Ascending aorta (tissue), 2 donors: ENCODE results near the gene PEX5L. TPM values are rescaled to one million over a fixed set of nuclear protein-coding genes. Genes with fewer than 3 reads are reported as not detected.

Source experiments
- DNase-seq, 2 donors: peaks; one replicate each; pipeline ENCODE4 v3.0.0-alpha.2; 2019; ENCODE audit warnings: low spot score in 2 of 2
- H3K27ac ChIP-seq, 2 donors: fragments of 200-600 bp; sonication (generic); one replicate each; pipeline ENCODE4 v1.5.1; 2016 to 2017; ENCODE audit warnings: mild to moderate bottlenecking in 1 of 2
- H3K27me3 ChIP-seq: fragments of 200-600 bp; sonication (generic); one replicate; pipeline ENCODE4 v1.5.1; 2017
- H3K36me3 ChIP-seq, 2 donors: fragments of 200-600 bp; sonication (generic); one replicate each; pipeline ENCODE4 v1.5.1; 2016
- H3K4me1 ChIP-seq, 2 donors: fragments of 200-600 bp; sonication (generic); one replicate each; pipeline ENCODE4 v1.5.1; 2016 to 2017; ENCODE audit warnings: mild to moderate bottlenecking in 1 of 2
- H3K4me3 ChIP-seq, 2 donors: fragments of 200-600 bp; sonication (generic); one replicate each; pipeline ENCODE4 v1.5.1; 2016 to 2017; ENCODE audit warnings: mild to moderate bottlenecking in 1 of 2
- H3K9me3 ChIP-seq, 2 donors: fragments of 200-600 bp; sonication (generic); one replicate each; pipeline ENCODE4 v1.5.1; 2016
- CTCF ChIP-seq, 3 experiments: fragments of 200-600 bp in 2 of 3; fragments of 450-650 bp in 1 of 3; sonication (generic) in 2 of 3; IDR thresholded peaks; one replicate each; pipeline ENCODE4 v1.5.1; 2016 to 2019; ENCODE audit warnings: antibody characterized with exemption in 3 of 3, mild to moderate bottlenecking in 1 of 3, moderate library complexity in 1 of 3
- intact Hi-C: fragments of 100-400 bp; cut with DNase I; formaldehyde crosslinking; loops from one replicate; pipeline ENCODE4 v1.15.1; 2023
- total RNA-seq: library from RNA; depleted of rRNA; stranded (reverse); fragments of >200 nt; gene quantifications from one replicate; pipeline ENCODE4 v1.1.0, GENCODE V29; 2016

Gene PEX5L
- total RNA-seq, 1 donor from 2014 or later, result 0.11 TPM

- H3K4me1 ChIP-seq, result no peaks in the 10 kb centered on the region
- H3K27me3 ChIP-seq, result no peaks in the 10 kb centered on the region
- H3K27ac ChIP-seq, result no peak overlapping the region
- no peaks in the 10 kb centered on the region for H3K9me3 ChIP-seq
- no peak overlapping the region for H3K4me3 ChIP-seq
- no peaks in the 10 kb centered on the region for H3K36me3 ChIP-seq
- no peak for DNase-seq
- no peak for TF ChIP-seq CTCF (IDR thresholded peaks at IDR 0.05)
- intact Hi-C loops, result no loop called here
Observed at GRCh38 chr3:179837374-179837773, 199.4 kb downstream of the PEX5L start.

- Histone ChIP-seq H3K36me3 (no peaks in the 10 kb centered on the region), H3K4me3 (no peak overlapping the region), H3K27me3 (no peaks in the 10 kb centered on the region), H3K4me1 (no peaks in the 10 kb centered on the region), H3K9me3 (no peaks in the 10 kb centered on the region), H3K27ac (no peak overlapping the region)
- intact Hi-C loops, result no loop called here
- DNase-seq, result no peak
- no peak for TF ChIP-seq CTCF (IDR thresholded peaks at IDR 0.05)
Observed at GRCh38 chr3:179833294-179833693, 203.4 kb downstream of the PEX5L start.

- Histone ChIP-seq H3K9me3 (no peaks in the 10 kb centered on the region), H3K27me3 (no peaks in the 10 kb centered on the region), H3K4me1 (no peaks in the 10 kb centered on the region), H3K27ac (no peak overlapping the region), H3K36me3 (no peaks in the 10 kb centered on the region), H3K4me3 (no peak overlapping the region)
- DNase-seq, result no peak
- intact Hi-C loops, result no loop called here
- no peak for TF ChIP-seq CTCF (IDR thresholded peaks at IDR 0.05)
Observed at GRCh38 chr3:179832333-179832854, 204.3 kb downstream of the PEX5L start.

- Histone ChIP-seq H3K4me1 (no peaks in the 10 kb centered on the region), H3K9me3 (no peaks in the 10 kb centered on the region), H3K27ac (no peak overlapping the region), H3K27me3 (no peaks in the 10 kb centered on the region), H3K36me3 (no peaks in the 10 kb centered on the region), H3K4me3 (no peak overlapping the region)
- TF ChIP-seq CTCF (IDR thresholded peaks at IDR 0.05), result no peak
- DNase-seq, result no peak
- intact Hi-C loops, result no loop called here
Observed at GRCh38 chr3:179829401-179829800, 207.3 kb downstream of the PEX5L start.

GRCh38 chr3:179828738-179829137 is 208.0 kb downstream of the PEX5L start:
- intact Hi-C loops, result no loop called here
- Histone ChIP-seq H3K27me3 (no peaks in the 10 kb centered on the region), H3K9me3 (no peaks in the 10 kb centered on the region), H3K4me1 (no peaks in the 10 kb centered on the region), H3K4me3 (no peak overlapping the region), H3K36me3 (no peaks in the 10 kb centered on the region), H3K27ac (no peak overlapping the region)
- DNase-seq, result no peak
- no peak for TF ChIP-seq CTCF (IDR thresholded peaks at IDR 0.05)

GRCh38 chr3:179826247-179826637 is 210.5 kb downstream of the PEX5L start:
- Histone ChIP-seq H3K4me3 (no peak overlapping the region), H3K4me1 (no peaks in the 10 kb centered on the region)
- no peak for TF ChIP-seq CTCF (IDR thresholded peaks at IDR 0.05)

More at GRCh38 chr3:179826247-179826637, 210.5 kb downstream of the PEX5L start:
- H3K9me3 ChIP-seq, result no peaks in the 10 kb centered on the region
- no peaks in the 10 kb centered on the region for H3K27me3 ChIP-seq
- intact Hi-C loops, result no loop called here
- H3K27ac ChIP-seq, result no peak overlapping the region
- no peaks in the 10 kb centered on the region for H3K36me3 ChIP-seq
- DNase-seq, result no peak
